GM18861 (cell line): ENCODE data around the gene PDIA3.
"Not testable (repeated sequence)": the region's sequence is repeated elsewhere in the genome, so short reads cannot be mapped to it uniquely, and the experiment has no call there.

Source experiments
- ATAC-seq: cut with Tn5 transposase; IDR thresholded peaks from one replicate; pipeline ENCODE4 v1.9.1; 2021; ENCODE audit not compliant: unreplicated experiment

The PDIA3 gene

GRCh38 chr15:43746245-43746902 lies at the start of gene PDIA3:
TSS of gene PDIA3 (plus strand) at chr15:43746438. CDS start at chr15:43746540, 102 bp downstream.
- peak; percentile 50 for ATAC-seq

- no peak for ATAC-seq
Measured at GRCh38 chr15:43702174-43702573, 44.1 kb upstream of the PDIA3 start.

- no peak for ATAC-seq
Measured at GRCh38 chr15:43702701-43703424, 43.4 kb upstream of the PDIA3 start.

GRCh38 chr15:43710431-43711131 lies 35.7 kb upstream of the PDIA3 start:
- not testable (repeated sequence) for ATAC-seq

GRCh38 chr15:43723151-43723550 lies 23.1 kb upstream of the PDIA3 start:
- no peak for ATAC-seq

GRCh38 chr15:43726306-43726705 lies 19.9 kb upstream of the PDIA3 start:
- not testable (repeated sequence) for ATAC-seq

GRCh38 chr15:43728053-43728725 lies 18.0 kb upstream of the PDIA3 start:
- not testable (repeated sequence) for ATAC-seq

- ATAC-seq, result no peak
Measured at GRCh38 chr15:43735416-43735815, 10.8 kb upstream of the PDIA3 start.

GRCh38 chr15:43746903-43747309 lies 668 bp downstream of the PDIA3 start:
- not testable (repeated sequence) for ATAC-seq

- ATAC-seq, result no peak
Measured at GRCh38 chr15:43748376-43748775, 2.1 kb downstream of the PDIA3 start.

GRCh38 chr15:43749690-43750345 lies 3.6 kb downstream of the PDIA3 start:
- peak; percentile 48 for ATAC-seq

GRCh38 chr15:43751885-43752284 lies 5.6 kb downstream of the PDIA3 start:
- no peak for ATAC-seq

- ATAC-seq, result no peak
Measured at GRCh38 chr15:43762824-43763223, 16.6 kb downstream of the PDIA3 start.

GRCh38 chr15:43763819-43764446 lies 17.7 kb downstream of the PDIA3 start:
- no peak for ATAC-seq

- ATAC-seq, result no peak
Measured at GRCh38 chr15:43769584-43770228, 23.5 kb downstream of the PDIA3 start.

GRCh38 chr15:43771816-43772215 lies 25.6 kb downstream of the PDIA3 start:
- no peak for ATAC-seq

- ATAC-seq, result no peak
Measured at GRCh38 chr15:43772624-43773023, 26.4 kb downstream of the PDIA3 start.

GRCh38 chr15:43774062-43774461 lies 27.8 kb downstream of the PDIA3 start:
- no peak for ATAC-seq

GRCh38 chr15:43775411-43775965 lies 29.2 kb downstream of the PDIA3 start:
- no peak for ATAC-seq
